H1 (cell line): ENCODE data around the gene CDK19. TPM values are rescaled to one million over a fixed set of nuclear protein-coding genes. Genes with fewer than 3 reads are reported as not detected.

Experiments
- CTCF ChIA-PET: fragments of 300-600 bp; sonication (Branson Sonifier 250); formaldehyde crosslinking; loops from one replicate; lab custom pipeline; 2021; ENCODE audit not compliant: partially characterized antibody; lab: Charles Lee
- POLR2A ChIA-PET: fragments of 300-600 bp; sonication (Branson Sonifier 250); formaldehyde crosslinking; loops from one replicate; lab custom pipeline; 2021; ENCODE audit warnings: inconsistent platforms; ENCODE audit not compliant: partially characterized antibody; lab: Charles Lee
- DNase-seq, 2 experiments: peaks; one replicate each; pipeline versions ENCODE4 v3.0.0 to v3.0.0-alpha.2; 2010 to 2022; ENCODE audit warnings: low spot score in 2 of 2, low read depth in 1 of 2, mixed read lengths in 1 of 2
- FAIRE-seq: peaks from 2 replicates; lab custom pipeline; 2011; peaks lifted over from hg19 to GRCh38; lab: Jason Lieb, UNC
- H2AFZ ChIP-seq: 2 replicates; pipeline ENCODE4 v1.8.1; 2012; ENCODE audit warnings: low read length, inconsistent platforms
- H2AK5ac ChIP-seq: 2 replicates; pipeline ENCODE4 v1.6.1; 2013; ENCODE audit warnings: low read depth, low read length
- H2BK120ac ChIP-seq: replicated peaks from 2 replicates; pipeline ENCODE3; 2013; ENCODE audit warnings: low read depth, low read length, inconsistent platforms
- H2BK12ac ChIP-seq: 2 replicates; pipeline ENCODE4 v1.6.1; 2013; ENCODE audit warnings: low read depth, low read length
- H2BK15ac ChIP-seq: 2 replicates; pipeline ENCODE4 v1.6.1; 2013; ENCODE audit warnings: low read length
- H2BK20ac ChIP-seq: 2 replicates; pipeline ENCODE4 v1.6.1; 2013; ENCODE audit warnings: low read length
- H2BK5ac ChIP-seq: 2 replicates; pipeline ENCODE4 v1.6.1; 2013; ENCODE audit warnings: low read depth, low read length
- H3K14ac ChIP-seq: 2 replicates; pipeline ENCODE4 v1.6.1; 2013; ENCODE audit warnings: inconsistent platforms; ENCODE audit not compliant: insufficient read length
- H3K18ac ChIP-seq: 2 replicates; pipeline ENCODE4 v1.6.1; 2013; ENCODE audit warnings: low read length; ENCODE audit errors: extremely low read depth
- H3K23ac ChIP-seq: 2 replicates; pipeline ENCODE4 v1.6.1; 2013; ENCODE audit warnings: inconsistent platforms; ENCODE audit not compliant: insufficient read length
- H3K23me2 ChIP-seq: 2 replicates; pipeline ENCODE4 v1.6.1; 2013; ENCODE audit warnings: low read depth, low read length
- H3K27ac ChIP-seq: 2 replicates; pipeline ENCODE4 v1.6.1; 2011; ENCODE audit warnings: low read depth, low read length, inconsistent platforms
- H3K27me3 ChIP-seq, 4 experiments: replicated peaks in 1 of 4; 1 replicate in 1 of 4; 2 replicates in 3 of 4; pipeline versions ENCODE4 v1.6.1 to v1.8.1; 2011 to 2013; ENCODE audit warnings: low read length in 3 of 4, mild to moderate bottlenecking in 3 of 4, inconsistent platforms in 2 of 4, mixed read lengths in 2 of 4, moderate library complexity in 1 of 4; ENCODE audit not compliant: control insufficient read depth in 3 of 4, insufficient read depth in 3 of 4; ENCODE audit errors: extremely low read depth in 1 of 4
- H3K36me3 ChIP-seq, 4 experiments: 2 replicates each; pipeline versions ENCODE4 v1.6.1 to v1.8.1; 2011 to 2013; ENCODE audit warnings: mild to moderate bottlenecking in 4 of 4, low read length in 3 of 4, moderate library complexity in 2 of 4, control low read depth in 1 of 4, inconsistent platforms in 1 of 4; ENCODE audit not compliant: insufficient read depth in 4 of 4, control insufficient read depth in 2 of 4
- H3K4ac ChIP-seq: replicated peaks from 2 replicates; pipeline ENCODE3; 2013; ENCODE audit warnings: low read length, low read depth, mixed read lengths, inconsistent platforms; ENCODE audit not compliant: insufficient read length
- H3K4me1 ChIP-seq, 4 experiments: replicated peaks in 1 of 4; 1 replicate in 1 of 4; 2 replicates in 3 of 4; pipeline versions ENCODE4 v1.6.1 to v1.8.1; 2011 to 2013; ENCODE audit warnings: low read length in 3 of 4, inconsistent platforms in 2 of 4, mixed read lengths in 1 of 4; ENCODE audit not compliant: insufficient read depth in 4 of 4, control insufficient read depth in 3 of 4
- H3K4me2 ChIP-seq, 2 experiments: 2 replicates each; pipeline versions ENCODE4 v1.6.1 to v1.8.1; 2011 to 2013; ENCODE audit warnings: low read depth in 2 of 2, low read length in 2 of 2, control low read depth in 1 of 2, inconsistent platforms in 1 of 2, mild to moderate bottlenecking in 1 of 2; ENCODE audit not compliant: insufficient read depth in 1 of 2
- H3K4me3 ChIP-seq, 4 experiments: fragments of 200-600, 300-600 bp in 1 of 4; sonication (generic), shearing (Covaris generic), sonication (Bioruptor Twin) in 1 of 4; 2 replicates each; pipeline versions ENCODE4 v1.5.1 to v1.8.1; 2011 to 2016; ENCODE audit warnings: low read length in 4 of 4, low read depth in 3 of 4, control low read depth in 2 of 4, inconsistent platforms in 2 of 4, mild to moderate bottlenecking in 2 of 4, mixed read lengths in 1 of 4, moderate library complexity in 1 of 4; ENCODE audit not compliant: insufficient read depth in 2 of 4; ENCODE audit errors: extremely low read depth in 1 of 4
- H3K56ac ChIP-seq: replicated peaks from 2 replicates; pipeline ENCODE3; 2013; ENCODE audit warnings: low read depth, mild to moderate bottlenecking, mixed read lengths, low read length, inconsistent platforms; ENCODE audit not compliant: insufficient read length
- H3K79me1 ChIP-seq: 2 replicates; pipeline ENCODE4 v1.6.1; 2013; ENCODE audit warnings: low read depth, low read length, control low read depth
- H3K79me2 ChIP-seq, 2 experiments: 2 replicates each; pipeline versions ENCODE4 v1.6.1 to v1.8.1; 2012 to 2013; ENCODE audit warnings: low read length in 2 of 2, mild to moderate bottlenecking in 2 of 2, inconsistent platforms in 1 of 2; ENCODE audit not compliant: insufficient read depth in 2 of 2, control insufficient read depth in 1 of 2
- H3K9ac ChIP-seq, 4 experiments: replicated peaks in 1 of 4; 1 replicate in 1 of 4; 2 replicates in 3 of 4; pipeline versions ENCODE4 v1.6.1 to v1.8.1; 2011 to 2013; ENCODE audit warnings: low read depth in 3 of 4, low read length in 3 of 4, control low read depth in 2 of 4, mild to moderate bottlenecking in 2 of 4, moderate library complexity in 2 of 4, inconsistent platforms in 1 of 4; ENCODE audit errors: extremely low read depth in 1 of 4
- H3K9me3 ChIP-seq, 2 experiments: 2 replicates each; pipeline versions ENCODE4 v1.6.1 to v1.8.1; 2012 to 2013; ENCODE audit warnings: mild to moderate bottlenecking in 2 of 2, moderate library complexity in 2 of 2, control low read depth in 1 of 2, inconsistent platforms in 1 of 2, low read depth in 1 of 2, low read length in 1 of 2, mixed read lengths in 1 of 2; ENCODE audit not compliant: insufficient read depth in 2 of 2
- H4K20me1 ChIP-seq, 2 experiments: replicated peaks in 1 of 2; 2 replicates each; pipeline versions ENCODE3 to v1.8.1; 2011 to 2013; ENCODE audit warnings: inconsistent platforms in 2 of 2, low read length in 2 of 2, mild to moderate bottlenecking in 1 of 2; ENCODE audit not compliant: insufficient read depth in 2 of 2, control insufficient read depth in 1 of 2
- H4K5ac ChIP-seq: 2 replicates; pipeline ENCODE4 v1.6.1; 2013; ENCODE audit warnings: low read length, low read depth, mixed read lengths, inconsistent platforms; ENCODE audit not compliant: insufficient read length
- H4K8ac ChIP-seq: 2 replicates; pipeline ENCODE4 v1.8.0; 2013; ENCODE audit warnings: mild to moderate bottlenecking, moderate library complexity, low read length, inconsistent platforms; ENCODE audit not compliant: insufficient read depth; ENCODE audit errors: extremely low read depth
- H4K91ac ChIP-seq: replicated peaks from 2 replicates; pipeline ENCODE3; 2013; ENCODE audit warnings: low read length, mixed read lengths, inconsistent platforms; ENCODE audit not compliant: insufficient read length
- RAD21 ChIP-seq, 2 experiments: IDR thresholded peaks in 1 of 2; conservative IDR thresholded peaks in 1 of 2; 2 replicates each; pipeline ENCODE4 v1.6.1; 2011; ENCODE audit warnings: low read depth in 2 of 2, low read length in 2 of 2, improper control_type of control experiment in 1 of 2, inconsistent platforms in 1 of 2, mild to moderate bottlenecking in 1 of 2, moderate library complexity in 1 of 2
- WGBS, 2 experiments: shearing (Covaris generic) in 1 of 2; methylation state at CpG; one replicate each; pipeline versions ENCODE4 v1.1.6 to v1.1.7; 2013 to 2015; ENCODE audit warnings: low lambda C conversion rate in 2 of 2, mixed read lengths in 2 of 2, inconsistent platforms in 1 of 2, low coverage in 1 of 2, missing lambda C conversion rate in 1 of 2; ENCODE audit not compliant: insufficient replicate concordance in 2 of 2, insufficient coverage in 1 of 2, insufficient read length in 1 of 2; ENCODE audit errors: extremely low coverage in 1 of 2, missing lambda C conversion rate in 1 of 2; 5-methylcytosine and 5-hydroxymethylcytosine counted together
- polyA plus RNA-seq, 7 experiments: library from polyadenylated mRNA; depleted of rRNA in 3 of 7; stranded (reverse) in 5 of 7; unstranded in 2 of 7; fragments of >200 nt in 5 of 7; fragments of 200-250 nt in 2 of 7; gene quantifications; 1 replicate in 5 of 7; 2 replicates in 1 of 7; 4 replicates in 1 of 7; pipeline versions ENCODE4 v1.2.1 to v1.2.3, GENCODE V29; 2011 to 2013; ENCODE audit warnings: missing spikeins in 2 of 7, mixed read lengths in 2 of 7
- total RNA-seq: library from RNA; stranded (reverse); fragmentation: NEBNext Ultra II Directional; extraction: Animal tissue kit (Norgen Biotek cat#: 25700); gene quantifications from 2 replicates; pipeline ENCODE4 v1.2.1, GENCODE V29; 2021

Gene CDK19
- total and polyA plus RNA-seq, 2 of the 8 experiments (the other 6 are each of a cell fraction or from before 2014, with no cell fraction given), result 4.9 to 12.6 TPM

GRCh38 chr6:110841266-110841665 is 26.0 kb upstream of the CDK19 start:
- Histone ChIP-seq H3K23me2 (no peaks in the 10 kb centered on the region), H3K79me2 (no peaks in the 10 kb centered on the region), H3K14ac (no peak overlapping the region), H2BK120ac (no peak overlapping the region), H2AFZ (no peak overlapping the region), H3K18ac (no peak overlapping the region), H4K20me1 (no peaks in the 10 kb centered on the region), H4K5ac (no peak overlapping the region), H3K27ac (no peak overlapping the region), H2BK12ac (no peak overlapping the region), H3K27me3 (no peaks in the 10 kb centered on the region), H2BK5ac (no peak overlapping the region), H3K9me3 (no peaks in the 10 kb centered on the region), H2AK5ac (no peak overlapping the region), H3K56ac (no peak overlapping the region), H3K4ac (no peak overlapping the region), H3K4me2 (no peak overlapping the region), H4K8ac (no peak overlapping the region), H3K79me1 (no peaks in the 10 kb centered on the region), H3K4me3 (no peak overlapping the region), H2BK20ac (no peak overlapping the region), H3K4me1 (no peaks in the 10 kb centered on the region), H3K23ac (no peak overlapping the region), H3K9ac (no peak overlapping the region), H3K36me3 (no peaks in the 10 kb centered on the region), H2BK15ac (no peak overlapping the region), H4K91ac (no peak overlapping the region)
- ChIA-PET CTCF (no interaction called here), POLR2A (interaction anchor here (2.3 kb wide), 1 partner anchor 33 kb away, joined by 6 read pairs; the partner anchor contains the start of gene AMD1)
- no peak for FAIRE-seq
- no peak for DNase-seq
- 90% methylated on average over 6 of the region's 6 CpGs; no CpG with 5 or more reads in 1 of the 2 experiments for WGBS, 2 experiments
- TF ChIP-seq RAD21 (IDR thresholded peaks at IDR 0.05 in 1 of 2, conservative IDR thresholded peaks at IDR 0.05 in 1 of 2; ENCODE audit: low read depth in 2 of 2, low read length in 2 of 2), result no peak
